ENCODE measurements around the gene GREB1L.

DNA sequence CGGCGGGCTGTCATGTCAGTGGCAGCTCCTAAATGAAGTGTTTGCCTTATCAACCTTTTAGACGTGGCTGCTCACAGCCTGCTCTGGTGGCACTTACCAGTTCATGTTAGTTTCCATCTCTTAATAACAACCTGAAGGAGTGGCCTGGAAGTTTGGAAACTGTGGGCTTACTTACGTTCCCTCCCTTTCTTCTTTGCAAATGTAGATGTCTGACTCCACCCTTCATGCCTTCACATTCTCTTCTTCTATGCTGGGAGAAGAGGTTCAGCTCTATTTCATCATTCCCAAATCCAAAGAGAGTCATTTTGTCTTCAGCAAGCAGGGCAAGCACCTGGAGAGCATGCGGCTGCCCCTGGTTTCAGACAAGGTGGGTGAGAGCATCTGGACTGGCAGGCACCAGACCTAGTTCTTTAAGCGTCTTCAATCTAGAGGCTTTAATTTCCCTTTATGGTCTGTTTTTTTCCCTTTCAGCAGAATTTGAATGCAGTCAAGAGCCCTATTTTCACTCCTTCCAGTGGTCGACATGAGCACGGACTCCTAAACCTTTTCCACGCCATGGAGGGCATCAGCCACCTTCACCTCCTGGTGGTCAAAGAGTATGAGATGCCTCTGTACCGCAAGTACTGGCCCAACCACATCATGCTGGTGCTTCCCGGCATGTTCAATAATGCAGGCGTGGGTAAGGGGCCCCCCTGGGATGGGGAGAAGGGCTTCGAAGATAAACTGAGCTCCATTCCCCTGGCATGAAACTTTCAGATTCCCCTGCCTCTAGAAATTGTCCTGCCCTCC lies 266.1 kb downstream of the GREB1L start:
- no peak for TF ChIP-seq CTCF (IDR thresholded peaks at IDR 0.05; ENCODE audit: low read length)
- no peak for TF ChIP-seq EZH2 (optimal IDR thresholded peaks at IDR 0.05; ENCODE audit: low read depth, low read length)
